ENCODE results near the gene ABCC3.

Gene ABCC3

GRCh38 chr17:50596191-50597037 lies 38.3 kb upstream of the ABCC3 start:
- no peak for DNase-seq (ENCODE audit: low read depth in 1 of 2, low spot score in 1 of 2)
- in situ Hi-C loops (cut with HindIII; ENCODE audit: low pct_unique_long_range_greater_than_20kb, low sequenced_read_pairs) = no loop called here
- TF ChIP-seq JUND (IDR thresholded peaks at IDR 0.05; ENCODE audit: low read depth) = no peak

DNA sequence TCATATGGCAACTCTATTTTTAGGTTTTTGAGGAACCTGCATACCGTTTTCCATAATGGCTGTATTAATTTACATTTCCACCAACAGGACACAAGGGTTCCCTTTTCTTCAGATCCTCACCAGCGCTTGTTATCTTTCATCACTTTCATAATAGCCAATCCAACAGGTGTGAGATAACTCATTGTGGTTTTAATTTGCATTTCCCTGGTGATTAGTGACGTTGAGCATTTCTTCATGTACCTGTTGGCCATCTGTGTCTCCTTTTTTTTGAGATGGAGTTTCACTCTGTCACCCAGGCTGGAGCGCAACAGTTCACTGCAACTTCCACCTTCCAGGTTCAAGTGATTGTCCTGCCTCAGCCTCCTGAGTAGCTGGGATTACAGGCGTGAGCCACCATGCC lies 36.2 kb upstream of the ABCC3 start:
- DNase-seq (ENCODE audit: low read depth in 1 of 2, low spot score in 1 of 2) = no peak
- no peak for TF ChIP-seq JUND (IDR thresholded peaks at IDR 0.05; ENCODE audit: low read depth)
- in situ Hi-C loops (cut with HindIII; ENCODE audit: low pct_unique_long_range_greater_than_20kb, low sequenced_read_pairs) = no loop called here

- no peak for TF ChIP-seq JUND (IDR thresholded peaks at IDR 0.05; ENCODE audit: low read depth)
- in situ Hi-C loops (cut with HindIII; ENCODE audit: low pct_unique_long_range_greater_than_20kb, low sequenced_read_pairs) = no loop called here
Measured at GRCh38 chr17:50599606-50600005, 35.1 kb upstream of the ABCC3 start.

GRCh38 chr17:50601823-50602375 lies 32.8 kb upstream of the ABCC3 start:
- DNase-seq (ENCODE audit: low read depth in 1 of 2, low spot score in 1 of 2) = no peak
- in situ Hi-C loops (cut with HindIII; ENCODE audit: low pct_unique_long_range_greater_than_20kb, low sequenced_read_pairs) = no loop called here
- no peak for TF ChIP-seq JUND (IDR thresholded peaks at IDR 0.05; ENCODE audit: low read depth)

More at GRCh38 chr17:50599606-50600005, 35.1 kb upstream of the ABCC3 start:
- no peak for DNase-seq (ENCODE audit: low read depth in 1 of 2, low spot score in 1 of 2)

- TF ChIP-seq JUND (IDR thresholded peaks at IDR 0.05; ENCODE audit: low read depth) = no peak
- DNase-seq (ENCODE audit: low read depth in 1 of 2, low spot score in 1 of 2) = no peak
- in situ Hi-C loops (cut with HindIII; ENCODE audit: low pct_unique_long_range_greater_than_20kb, low sequenced_read_pairs) = no loop called here
Measured at GRCh38 chr17:50602836-50603235, 31.8 kb upstream of the ABCC3 start.

DNA sequence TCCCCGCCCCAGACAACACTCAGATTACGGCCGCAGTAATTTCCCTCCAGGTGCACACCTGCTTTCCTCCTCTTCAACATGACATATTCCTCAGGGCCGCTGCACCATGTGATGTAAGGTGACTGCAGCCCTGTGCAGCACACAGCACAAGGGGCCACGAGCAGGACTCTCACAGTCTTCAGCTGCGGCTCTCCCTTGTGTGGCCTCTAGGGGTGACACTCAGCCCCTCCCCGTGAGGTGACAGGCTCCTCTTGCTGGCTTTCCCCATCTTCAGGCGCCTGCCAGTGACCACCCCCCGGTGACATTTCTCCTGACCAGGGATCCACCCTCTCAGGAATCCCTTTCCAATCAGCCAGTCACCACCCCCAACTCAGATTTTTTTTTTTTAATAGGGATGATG lies 31.3 kb upstream of the ABCC3 start:
- in situ Hi-C loops (cut with HindIII; ENCODE audit: low pct_unique_long_range_greater_than_20kb, low sequenced_read_pairs) = no loop called here
- no peak for TF ChIP-seq JUND (IDR thresholded peaks at IDR 0.05; ENCODE audit: low read depth)
- DNase-seq (ENCODE audit: low read depth in 1 of 2, low spot score in 1 of 2) = peak; percentile 36 to 59

DNA sequence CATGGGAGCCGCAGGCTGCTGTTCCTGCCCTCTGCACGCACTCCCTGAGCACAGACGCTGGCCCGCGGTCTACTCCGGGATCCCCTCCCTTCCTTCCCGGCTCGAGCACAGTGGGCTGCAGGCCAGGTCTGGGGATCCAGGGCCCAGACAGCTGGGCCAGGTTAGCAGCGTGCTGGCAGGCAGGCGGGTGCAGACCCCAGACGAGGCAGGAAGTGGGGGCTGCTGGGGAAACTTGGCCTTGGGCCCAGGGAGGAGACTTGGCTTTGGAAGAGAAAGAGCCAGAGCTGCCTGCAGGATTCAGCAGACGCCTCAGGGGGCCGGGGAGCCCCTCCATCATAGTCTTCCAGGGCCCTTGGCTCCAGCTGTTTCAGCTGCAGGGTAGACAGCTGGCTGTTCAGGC lies 30.2 kb upstream of the ABCC3 start:
- DNase-seq (ENCODE audit: low read depth in 1 of 2, low spot score in 1 of 2) = no peak
- in situ Hi-C loops (cut with HindIII; ENCODE audit: low pct_unique_long_range_greater_than_20kb, low sequenced_read_pairs) = no loop called here
- TF ChIP-seq JUND (IDR thresholded peaks at IDR 0.05; ENCODE audit: low read depth) = no peak

DNA sequence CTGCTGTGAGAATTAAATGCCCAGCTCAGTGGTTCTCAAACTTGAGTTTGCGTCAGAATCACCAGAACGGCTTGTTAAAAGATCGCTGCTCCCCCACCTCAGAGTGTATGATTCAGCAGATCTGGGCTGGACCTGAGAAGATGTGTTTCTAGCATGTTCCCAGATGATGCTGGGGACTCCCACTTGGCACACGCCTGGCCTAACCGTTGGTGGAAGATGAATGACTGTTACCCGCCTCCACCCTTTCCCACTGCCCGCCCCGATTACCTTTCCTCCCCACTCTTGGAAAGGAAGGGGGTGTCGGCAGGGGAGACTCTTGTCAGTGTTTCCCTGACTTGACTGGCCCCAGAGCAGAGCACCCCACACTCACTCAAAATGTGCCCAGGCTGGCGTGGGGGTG lies 29.3 kb upstream of the ABCC3 start:
- DNase-seq (ENCODE audit: low read depth in 1 of 2, low spot score in 1 of 2) = no peak
- TF ChIP-seq JUND (IDR thresholded peaks at IDR 0.05; ENCODE audit: low read depth) = no peak
- in situ Hi-C loops (cut with HindIII; ENCODE audit: low pct_unique_long_range_greater_than_20kb, low sequenced_read_pairs) = no loop called here

- TF ChIP-seq JUND (IDR thresholded peaks at IDR 0.05; ENCODE audit: low read depth) = no peak
- no peak for DNase-seq (ENCODE audit: low read depth in 1 of 2, low spot score in 1 of 2)
- in situ Hi-C loops (cut with HindIII; ENCODE audit: low pct_unique_long_range_greater_than_20kb, low sequenced_read_pairs) = no loop called here
Measured at GRCh38 chr17:50607522-50608175, 27.0 kb upstream of the ABCC3 start.

DNA sequence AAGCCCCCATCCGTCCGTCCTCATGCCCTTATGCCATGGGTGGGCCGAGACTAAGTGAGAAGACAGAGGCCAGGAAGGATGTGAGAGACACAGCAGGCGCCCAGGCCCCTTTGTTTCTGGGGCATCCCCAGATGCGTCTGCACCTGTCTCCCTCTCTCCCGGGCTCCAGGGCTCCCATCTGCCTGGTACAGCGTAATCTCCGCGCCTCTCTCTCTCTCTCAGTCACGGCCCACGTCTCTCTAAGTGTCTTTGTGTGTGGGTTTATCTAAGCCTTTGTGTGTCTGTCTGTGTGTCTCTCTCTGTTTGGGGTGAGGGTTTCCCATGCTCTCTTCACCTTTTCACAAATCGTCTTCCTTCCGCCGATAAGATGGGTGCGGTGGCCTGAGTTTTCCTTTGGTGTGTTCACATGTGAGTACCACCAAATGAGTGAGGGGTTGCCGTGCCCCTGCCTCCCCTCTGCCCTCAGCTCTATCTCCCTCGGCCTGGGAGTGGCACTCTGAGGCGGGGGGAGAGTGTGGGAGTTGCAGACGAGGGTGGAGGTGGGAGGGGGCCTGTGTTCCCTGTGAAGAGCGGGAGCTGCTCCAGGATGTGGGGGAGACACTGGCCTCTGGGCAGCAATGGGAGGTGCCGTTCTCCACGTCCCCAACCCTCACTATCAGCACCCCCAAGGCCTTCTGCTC lies 25.8 kb upstream of the ABCC3 start:
- DNase-seq (ENCODE audit: low read depth in 1 of 2, low spot score in 1 of 2) = no peak
- no peak for TF ChIP-seq JUND (IDR thresholded peaks at IDR 0.05; ENCODE audit: low read depth)
- in situ Hi-C loops (cut with HindIII; ENCODE audit: low pct_unique_long_range_greater_than_20kb, low sequenced_read_pairs) = no loop called here

GRCh38 chr17:50609380-50610074 lies 25.2 kb upstream of the ABCC3 start:
- in situ Hi-C loops (cut with HindIII; ENCODE audit: low pct_unique_long_range_greater_than_20kb, low sequenced_read_pairs) = no loop called here
- DNase-seq (ENCODE audit: low read depth in 1 of 2, low spot score in 1 of 2) = no peak
- TF ChIP-seq JUND (IDR thresholded peaks at IDR 0.05; ENCODE audit: low read depth) = no peak

GRCh38 chr17:50611634-50612033 lies 23.0 kb upstream of the ABCC3 start:
- no peak for TF ChIP-seq JUND (IDR thresholded peaks at IDR 0.05; ENCODE audit: low read depth)
- no peak for DNase-seq (ENCODE audit: low read depth in 1 of 2, low spot score in 1 of 2)
- in situ Hi-C loops (cut with HindIII; ENCODE audit: low pct_unique_long_range_greater_than_20kb, low sequenced_read_pairs) = no loop called here
